K562 (cell line): ENCODE data around the gene DDX50. TPM values are rescaled to one million over a fixed set of nuclear protein-coding genes. Genes with fewer than 3 reads are reported as not detected.
A peak's percentile ranks its signal among the peaks of the same experiment; 100 is the strongest.

ENCODE experiments used
- MCM2 ChIP-seq: fragments of 450-650 bp; IDR thresholded peaks from 2 replicates; pipeline ENCODE4 v1.6.1; 2017; ENCODE audit warnings: low read depth, mild to moderate bottlenecking
- MEF2A ChIP-seq: IDR thresholded peaks from 2 replicates; pipeline ENCODE4 v1.6.1; 2011; ENCODE audit warnings: low read depth, mild to moderate bottlenecking, low read length, moderate library complexity; ENCODE audit not compliant: control insufficient read depth
- MIER1 ChIP-seq: fragments of 450-650 bp; IDR thresholded peaks from 2 replicates; pipeline ENCODE4 v1.6.1; 2016; ENCODE audit warnings: antibody characterized with exemption, mild to moderate bottlenecking, low read depth
- NFIC ChIP-seq: fragments of 450-650 bp; IDR thresholded peaks from 2 replicates; pipeline ENCODE4 v1.6.1; 2017; ENCODE audit warnings: mild to moderate bottlenecking, inconsistent platforms
- ZNF589 ChIP-seq: fragments of 200-800 bp; sonication (Bioruptor generic); IDR thresholded peaks from 2 replicates; pipeline ENCODE4 v1.6.1; 2016; ENCODE audit warnings: low read depth, missing genetic modification characterization, missing compliant biosample characterization
- polyA plus RNA-seq, 8 experiments: library from polyadenylated mRNA; depleted of rRNA in 4 of 8; stranded (reverse) in 5 of 8; unstranded in 3 of 8; fragments of >200 nt; fragmentation: Nextera tagmentation in 2 of 8; fragmentation: Illumina TruSeq in 1 of 8; extraction: Ambion mirVana in 2 of 8; extraction: Trizol in 1 of 8; gene quantifications; 2 replicates each; pipeline versions ENCODE4 v1.2.1 to v1.2.3, GENCODE V29; 2011 to 2014; ENCODE audit warnings: inconsistent platforms in 1 of 8, missing spikeins in 1 of 8
- total RNA-seq, 7 experiments: library from RNA; depleted of rRNA in 6 of 7; stranded (reverse); fragments of >200 nt in 6 of 7; fragmentation: Illumina TruSeq in 2 of 7; extraction: Trizol in 2 of 7; gene quantifications; 2 replicates each; pipeline versions ENCODE4 v1.2.1 to v1.2.3, GENCODE V29; 2011 to 2021; ENCODE audit warnings: low replicate concordance in 1 of 7
- TF ChIP-seq, protein P1 (sequence below): fragments of 250-450 bp; sonication (Bioruptor Pico); IDR thresholded peaks from 2 replicates; pipeline ENCODE4 v1.8.0; 2021; ENCODE audit warnings: moderate library complexity, mild to moderate bottlenecking, inconsistent platforms
- TF ChIP-seq, protein P2 (sequence below): fragments of 250-450 bp; sonication (Bioruptor Pico); IDR thresholded peaks from 2 replicates; pipeline ENCODE4 v1.8.0; 2022; ENCODE audit warnings: inconsistent platforms, mild to moderate bottlenecking, moderate library complexity, borderline replicate concordance
- TF ChIP-seq, protein P3 (sequence below), 2 experiments: fragments of 450-650 bp; IDR thresholded peaks; 2 replicates each; pipeline ENCODE4 v1.6.1; 2016; ENCODE audit warnings: mild to moderate bottlenecking in 2 of 2, borderline replicate concordance in 1 of 2, low read depth in 1 of 2, moderate library complexity in 1 of 2
- TF ChIP-seq, protein P4 (sequence below): sonication (generic); formaldehyde crosslinking; IDR thresholded peaks from 2 replicates; pipeline ENCODE4 v1.8.1; 2023; ENCODE audit warnings: missing genetic modification reagents, mild to moderate bottlenecking, borderline replicate concordance

DDX50 gene
- total and polyA plus RNA-seq, 9 of the 15 experiments (the other 6 are each of a cell fraction or from before 2014, with no cell fraction given) = 36.7 to 86.8 (median 57.4) TPM

DNA sequence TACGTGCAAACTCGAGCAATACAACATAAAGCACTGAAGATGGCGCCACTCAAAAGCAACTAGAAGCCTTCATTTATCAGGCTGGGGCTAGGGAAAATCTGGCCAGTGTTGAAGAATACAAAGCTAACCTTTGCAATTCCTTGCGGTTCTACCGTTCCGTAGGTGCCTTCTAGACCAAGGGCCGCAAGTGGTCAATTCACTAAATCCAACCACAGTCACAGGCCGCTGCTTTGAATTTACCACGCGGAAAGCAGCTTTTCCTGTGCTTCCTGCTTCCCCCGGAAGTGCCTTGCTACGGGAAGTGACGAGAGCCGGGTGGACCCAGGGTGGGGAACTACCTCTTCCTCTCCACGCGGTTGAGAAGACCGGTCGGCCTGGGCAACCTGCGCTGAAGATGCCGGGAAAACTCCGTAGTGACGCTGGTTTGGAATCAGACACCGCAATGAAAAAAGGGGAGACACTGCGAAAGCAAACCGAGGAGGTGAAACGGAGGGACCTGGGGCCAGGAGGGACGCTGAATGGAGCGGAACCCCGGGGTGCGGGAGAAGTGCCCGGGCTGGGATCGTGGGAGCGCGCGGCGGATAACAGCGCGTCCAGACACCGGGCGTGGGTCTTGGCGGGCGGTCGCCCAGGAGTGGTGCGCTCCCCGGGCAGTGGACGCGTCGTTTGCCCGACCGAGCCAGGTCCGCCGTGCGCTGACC is 54.9 kb downstream of the DDX50 start, which contains the start of gene DDX21 (continued):
- TF ChIP-seq, protein P1, sequence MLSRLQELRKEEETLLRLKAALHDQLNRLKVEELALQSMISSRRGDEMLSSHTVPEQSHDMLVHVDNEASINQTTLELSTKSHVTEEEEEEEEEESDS (CRISPR knock-in tag) = no peak
- TF ChIP-seq, protein P2, sequence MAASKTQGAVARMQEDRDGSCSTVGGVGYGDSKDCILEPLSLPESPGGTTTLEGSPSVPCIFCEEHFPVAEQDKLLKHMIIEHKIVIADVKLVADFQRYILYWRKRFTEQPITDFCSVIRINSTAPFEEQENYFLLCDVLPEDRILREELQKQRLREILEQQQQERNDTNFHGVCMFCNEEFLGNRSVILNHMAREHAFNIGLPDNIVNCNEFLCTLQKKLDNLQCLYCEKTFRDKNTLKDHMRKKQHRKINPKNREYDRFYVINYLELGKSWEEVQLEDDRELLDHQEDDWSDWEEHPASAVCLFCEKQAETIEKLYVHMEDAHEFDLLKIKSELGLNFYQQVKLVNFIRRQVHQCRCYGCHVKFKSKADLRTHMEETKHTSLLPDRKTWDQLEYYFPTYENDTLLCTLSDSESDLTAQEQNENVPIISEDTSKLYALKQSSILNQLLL = no peak
- TF ChIP-seq ZNF589 (CRISPR knock-in tag) (peak; percentile 53; the same call in 1 of the 2 replicates), NFIC (peak; percentile 44; the same call in 1 of the 2 replicates), MIER1 (no peak), MCM2 (no peak), MEF2A (no peak)
- TF ChIP-seq, protein P3, sequence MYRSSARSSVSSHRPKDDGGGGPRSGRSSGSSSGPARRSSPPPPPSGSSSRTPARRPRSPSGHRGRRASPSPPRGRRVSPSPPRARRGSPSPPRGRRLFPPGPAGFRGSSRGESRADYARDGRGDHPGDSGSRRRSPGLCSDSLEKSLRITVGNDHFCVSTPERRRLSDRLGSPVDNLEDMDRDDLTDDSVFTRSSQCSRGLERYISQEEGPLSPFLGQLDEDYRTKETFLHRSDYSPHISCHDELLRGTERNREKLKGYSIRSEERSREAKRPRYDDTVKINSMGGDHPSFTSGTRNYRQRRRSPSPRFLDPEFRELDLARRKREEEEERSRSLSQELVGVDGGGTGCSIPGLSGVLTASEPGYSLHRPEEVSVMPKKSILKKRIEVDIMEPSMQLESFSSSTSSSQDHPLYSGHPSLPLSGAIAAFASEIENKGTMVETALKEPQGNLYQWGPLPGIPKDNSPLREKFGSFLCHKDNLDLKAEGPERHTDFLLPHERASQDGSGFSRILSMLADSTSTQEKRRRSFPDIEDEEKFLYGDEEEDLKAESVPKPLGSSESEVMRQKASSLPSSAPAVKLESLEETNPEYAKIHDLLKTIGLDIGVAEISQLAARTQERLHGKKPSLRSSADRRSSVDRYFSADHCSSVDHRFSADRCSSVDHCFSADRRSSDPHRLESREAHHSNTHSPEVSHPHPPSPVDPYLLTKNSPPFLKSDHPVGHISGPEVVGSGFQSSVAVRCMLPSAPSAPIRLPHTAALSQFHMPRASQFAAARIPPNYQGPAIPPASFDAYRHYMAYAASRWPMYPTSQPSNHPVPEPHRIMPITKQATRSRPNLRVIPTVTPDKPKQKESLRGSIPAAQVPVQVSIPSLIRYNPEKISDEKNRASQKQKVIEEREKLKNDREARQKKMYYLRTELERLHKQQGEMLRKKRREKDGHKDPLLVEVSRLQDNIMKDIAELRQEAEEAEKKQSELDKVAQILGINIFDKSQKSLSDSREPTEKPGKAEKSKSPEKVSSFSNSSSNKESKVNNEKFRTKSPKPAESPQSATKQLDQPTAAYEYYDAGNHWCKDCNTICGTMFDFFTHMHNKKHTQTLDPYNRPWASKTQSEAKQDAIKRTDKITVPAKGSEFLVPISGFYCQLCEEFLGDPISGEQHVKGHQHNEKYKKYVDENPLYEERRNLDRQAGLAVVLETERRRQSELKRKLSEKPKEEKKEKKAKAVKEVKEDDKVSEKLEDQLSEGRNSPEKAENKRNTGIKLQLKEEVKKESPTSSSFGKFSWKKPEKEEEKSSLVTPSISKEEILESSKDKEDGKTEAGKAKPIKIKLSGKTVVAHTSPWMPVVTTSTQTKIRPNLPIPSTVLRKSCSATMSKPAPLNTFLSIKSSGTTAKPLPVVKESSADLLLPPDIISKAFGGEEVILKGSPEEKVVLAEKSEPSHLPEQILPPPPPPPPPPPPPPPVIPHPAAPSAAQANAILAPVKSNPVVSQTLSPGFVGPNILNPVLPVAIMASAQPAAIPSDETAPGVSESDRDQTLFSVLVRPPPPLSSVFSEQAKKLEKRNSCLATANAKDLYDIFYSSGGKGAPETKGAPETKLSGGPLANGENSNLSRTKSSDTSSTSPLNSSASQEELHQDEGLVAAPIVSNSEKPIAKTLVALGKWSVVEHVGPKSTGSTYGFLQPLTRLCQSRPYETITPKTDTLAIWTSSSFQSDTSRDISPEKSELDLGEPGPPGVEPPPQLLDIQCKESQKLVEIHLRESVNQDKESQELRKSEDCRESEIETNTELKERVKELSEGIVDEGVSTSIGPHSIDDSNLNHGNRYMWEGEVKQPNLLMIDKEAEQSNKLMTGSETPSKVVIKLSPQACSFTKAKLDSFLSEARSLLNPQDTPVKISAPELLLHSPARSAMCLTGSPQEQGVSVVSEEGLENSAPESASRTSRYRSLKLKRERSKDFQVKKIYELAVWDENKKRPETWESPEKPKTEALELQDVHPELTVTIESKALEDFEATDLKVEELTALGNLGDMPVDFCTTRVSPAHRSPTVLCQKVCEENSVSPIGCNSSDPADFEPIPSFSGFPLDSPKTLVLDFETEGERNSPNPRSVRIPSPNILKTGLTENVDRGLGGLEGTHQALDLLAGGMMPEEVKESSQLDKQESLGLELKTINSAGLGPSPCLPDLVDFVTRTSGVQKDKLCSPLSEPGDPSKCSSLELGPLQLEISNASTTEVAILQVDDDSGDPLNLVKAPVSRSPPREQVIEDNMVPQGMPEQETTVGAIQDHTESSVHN (IDR thresholded peaks at IDR 0.05; ENCODE audit: borderline replicate concordance in 1 of 2, low read depth in 1 of 2) = peak in 1 of 2 experiments; percentile 68; a peak in 1 of 4 replicates
- TF ChIP-seq, protein P4, sequence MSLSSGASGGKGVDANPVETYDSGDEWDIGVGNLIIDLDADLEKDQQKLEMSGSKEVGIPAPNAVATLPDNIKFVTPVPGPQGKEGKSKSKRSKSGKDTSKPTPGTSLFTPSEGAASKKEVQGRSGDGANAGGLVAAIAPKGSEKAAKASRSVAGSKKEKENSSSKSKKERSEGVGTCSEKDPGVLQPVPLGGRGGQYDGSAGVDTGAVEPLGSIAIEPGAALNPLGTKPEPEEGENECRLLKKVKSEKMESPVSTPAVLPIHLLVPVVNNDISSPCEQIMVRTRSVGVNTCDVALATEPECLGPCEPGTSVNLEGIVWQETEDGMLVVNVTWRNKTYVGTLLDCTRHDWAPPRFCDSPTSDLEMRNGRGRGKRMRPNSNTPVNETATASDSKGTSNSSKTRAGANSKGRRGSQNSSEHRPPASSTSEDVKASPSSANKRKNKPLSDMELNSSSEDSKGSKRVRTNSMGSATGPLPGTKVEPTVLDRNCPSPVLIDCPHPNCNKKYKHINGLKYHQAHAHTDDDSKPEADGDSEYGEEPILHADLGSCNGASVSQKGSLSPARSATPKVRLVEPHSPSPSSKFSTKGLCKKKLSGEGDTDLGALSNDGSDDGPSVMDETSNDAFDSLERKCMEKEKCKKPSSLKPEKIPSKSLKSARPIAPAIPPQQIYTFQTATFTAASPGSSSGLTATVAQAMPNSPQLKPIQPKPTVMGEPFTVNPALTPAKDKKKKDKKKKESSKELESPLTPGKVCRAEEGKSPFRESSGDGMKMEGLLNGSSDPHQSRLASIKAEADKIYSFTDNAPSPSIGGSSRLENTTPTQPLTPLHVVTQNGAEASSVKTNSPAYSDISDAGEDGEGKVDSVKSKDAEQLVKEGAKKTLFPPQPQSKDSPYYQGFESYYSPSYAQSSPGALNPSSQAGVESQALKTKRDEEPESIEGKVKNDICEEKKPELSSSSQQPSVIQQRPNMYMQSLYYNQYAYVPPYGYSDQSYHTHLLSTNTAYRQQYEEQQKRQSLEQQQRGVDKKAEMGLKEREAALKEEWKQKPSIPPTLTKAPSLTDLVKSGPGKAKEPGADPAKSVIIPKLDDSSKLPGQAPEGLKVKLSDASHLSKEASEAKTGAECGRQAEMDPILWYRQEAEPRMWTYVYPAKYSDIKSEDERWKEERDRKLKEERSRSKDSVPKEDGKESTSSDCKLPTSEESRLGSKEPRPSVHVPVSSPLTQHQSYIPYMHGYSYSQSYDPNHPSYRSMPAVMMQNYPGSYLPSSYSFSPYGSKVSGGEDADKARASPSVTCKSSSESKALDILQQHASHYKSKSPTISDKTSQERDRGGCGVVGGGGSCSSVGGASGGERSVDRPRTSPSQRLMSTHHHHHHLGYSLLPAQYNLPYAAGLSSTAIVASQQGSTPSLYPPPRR (CRISPR knock-in tag) = 0 out of 2 replicates have a peak, but pooled peaks have one; percentile 28
